GM19043 (cell line): ENCODE data around the gene ZP4.

Experiments used
- ATAC-seq: cut with Tn5 transposase; IDR thresholded peaks from one replicate; pipeline ENCODE4 v1.9.1; 2021; ENCODE audit warnings: low read depth; ENCODE audit not compliant: unreplicated experiment

Gene ZP4

DNA sequence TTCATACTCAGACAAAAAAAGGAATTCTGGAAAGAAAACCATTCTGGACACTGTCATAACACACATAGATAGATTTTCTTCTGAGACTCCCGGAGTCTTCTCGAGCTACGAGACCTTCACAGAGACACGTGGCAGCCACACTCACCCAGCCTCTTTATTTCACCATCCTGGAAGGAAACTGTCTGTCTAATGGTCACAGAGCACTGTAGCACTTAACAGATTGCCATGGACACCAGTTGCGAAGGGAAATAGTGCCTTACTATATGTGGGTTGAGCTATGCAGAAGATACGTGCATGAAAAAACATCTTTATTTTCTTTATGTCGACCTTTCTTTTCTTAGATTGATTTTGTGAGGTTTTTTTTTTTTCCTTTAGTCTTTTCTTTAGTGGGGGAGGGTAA is 57.9 kb downstream of the ZP4 start:
- no peak for ATAC-seq
